Lower leg skin (tissue), 3 donors: Measurements from ENCODE around the gene KIAA0040.

Experiments
- CTCF ChIP-seq, 3 donors: fragments of 450-650 bp; IDR thresholded peaks; one replicate each; pipeline ENCODE4 v1.5.1; 2016; ENCODE audit warnings: antibody characterized with exemption in 3 of 3, mild to moderate bottlenecking in 3 of 3, moderate library complexity in 2 of 3
- POLR2A ChIP-seq, 2 donors: fragments of 450-650 bp; IDR thresholded peaks; one replicate each; pipeline ENCODE4 v1.6.1; 2016 to 2017; ENCODE audit warnings: antibody characterized with exemption in 2 of 2, mild to moderate bottlenecking in 1 of 2, moderate library complexity in 1 of 2

DNA sequence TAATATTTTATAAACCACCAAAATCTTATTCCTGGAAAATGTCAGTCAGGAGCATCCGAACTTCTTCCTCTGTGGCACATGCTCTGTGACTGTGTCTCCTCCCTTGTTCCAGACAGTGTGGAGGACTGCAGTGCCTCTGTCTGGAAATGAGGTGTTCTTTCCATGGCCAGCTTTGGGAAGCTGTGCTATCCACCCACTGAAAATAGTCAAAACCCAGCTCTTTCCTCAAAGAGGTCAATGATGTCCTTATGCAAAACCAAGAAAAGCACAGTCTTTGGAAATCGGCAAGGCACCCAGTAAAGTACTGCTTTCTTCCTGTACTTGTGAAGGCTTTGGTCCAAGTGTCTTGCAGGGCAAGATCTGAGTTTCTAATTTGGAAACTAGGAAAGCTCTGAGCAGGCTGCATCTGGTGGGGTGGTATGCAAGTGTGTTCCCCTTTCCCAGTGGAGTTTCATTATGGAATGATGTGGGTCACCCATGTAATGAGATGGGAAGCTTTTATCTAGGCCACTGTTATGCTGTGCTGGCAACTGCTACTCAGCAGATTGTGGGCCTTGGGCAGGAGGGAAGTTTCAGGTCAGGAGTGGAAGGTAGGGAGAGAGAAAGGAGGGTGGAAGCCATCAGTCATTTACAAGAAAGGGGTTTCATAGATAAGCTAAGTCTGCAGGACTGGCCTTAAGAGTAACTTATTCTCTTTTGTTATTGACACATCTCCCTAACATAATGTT lies 6.0 kb downstream of the KIAA0040 start:
- TF ChIP-seq CTCF (IDR thresholded peaks at IDR 0.05) (no peak), POLR2A (IDR thresholded peaks at IDR 0.05) (no peak)
